SK-N-SH treated with all-trans-retinoic acid at 6 μM for 48 hours (cell line): ENCODE data around the gene USP49.

Experiments used
- ARNTL ChIP-seq: fragments of 450-650 bp; formaldehyde crosslinking; IDR thresholded peaks from 2 replicates; pipeline ENCODE4 v1.5.0; 2020; ENCODE audit warnings: low read depth, mild to moderate bottlenecking, moderate library complexity, borderline replicate concordance
- CREB5 ChIP-seq: fragments of 250-450 bp; sonication (Bioruptor Pico); IDR thresholded peaks from 2 replicates; pipeline ENCODE4 v1.5.1; 2020; ENCODE audit warnings: low read depth, mild to moderate bottlenecking, moderate library complexity
- CSDC2 ChIP-seq: fragments of 250-450 bp; sonication (Bioruptor Pico); IDR thresholded peaks from 2 replicates; pipeline ENCODE4 v1.5.0; 2020; ENCODE audit warnings: mild to moderate bottlenecking, moderate library complexity
- ISL1 ChIP-seq: fragments of 250-450 bp; sonication (Bioruptor Pico); IDR thresholded peaks from 2 replicates; pipeline ENCODE4 v2.1.2; 2022; ENCODE audit warnings: mild to moderate bottlenecking, moderate library complexity
- POU6F1 ChIP-seq: fragments of 250-450 bp; sonication (Bioruptor Pico); IDR thresholded peaks from 2 replicates; pipeline ENCODE4 v1.8.0; 2021; ENCODE audit warnings: low read depth, mild to moderate bottlenecking, moderate library complexity, borderline replicate concordance
- PPARA ChIP-seq: fragments of 250-450 bp; sonication (Bioruptor Pico); IDR thresholded peaks from 2 replicates; pipeline ENCODE4 v1.5.0; 2020; ENCODE audit warnings: mild to moderate bottlenecking, borderline replicate concordance
- RARB ChIP-seq: fragments of 250-450 bp; sonication (Bioruptor Pico); IDR thresholded peaks from 2 replicates; pipeline ENCODE4 v1.8.0; 2021; ENCODE audit warnings: mild to moderate bottlenecking, moderate library complexity
- ZC3H10 ChIP-seq: fragments of 250-450 bp; sonication (Bioruptor Pico); IDR thresholded peaks from 2 replicates; pipeline ENCODE4 v1.5.1; 2021; ENCODE audit warnings: mild to moderate bottlenecking, moderate library complexity
- ZFP3 ChIP-seq: fragments of 250-450 bp; sonication (Bioruptor Pico); IDR thresholded peaks from 2 replicates; pipeline ENCODE4 v1.5.0; 2020; ENCODE audit warnings: mild to moderate bottlenecking, moderate library complexity
- ZFP30 ChIP-seq: fragments of 450-650 bp; formaldehyde crosslinking; IDR thresholded peaks from 2 replicates; pipeline ENCODE4 v1.5.0; 2022; ENCODE audit warnings: mild to moderate bottlenecking, moderate library complexity
- ZNF565 ChIP-seq: fragments of 450-650 bp; formaldehyde crosslinking; conservative IDR thresholded peaks from 2 replicates; pipeline ENCODE4 v1.5.0; 2020; ENCODE audit warnings: low read depth, mild to moderate bottlenecking, moderate library complexity
- ZNF70 ChIP-seq: fragments of 450-650 bp; formaldehyde crosslinking; IDR thresholded peaks from 2 replicates; pipeline ENCODE4 v1.5.0; 2020; ENCODE audit warnings: mild to moderate bottlenecking, moderate library complexity
- TF ChIP-seq, protein P1 (sequence below): fragments of 250-450 bp; sonication (Bioruptor Pico); IDR thresholded peaks from 2 replicates; pipeline ENCODE4 v1.5.0; 2020; ENCODE audit warnings: mild to moderate bottlenecking, moderate library complexity

DNA sequence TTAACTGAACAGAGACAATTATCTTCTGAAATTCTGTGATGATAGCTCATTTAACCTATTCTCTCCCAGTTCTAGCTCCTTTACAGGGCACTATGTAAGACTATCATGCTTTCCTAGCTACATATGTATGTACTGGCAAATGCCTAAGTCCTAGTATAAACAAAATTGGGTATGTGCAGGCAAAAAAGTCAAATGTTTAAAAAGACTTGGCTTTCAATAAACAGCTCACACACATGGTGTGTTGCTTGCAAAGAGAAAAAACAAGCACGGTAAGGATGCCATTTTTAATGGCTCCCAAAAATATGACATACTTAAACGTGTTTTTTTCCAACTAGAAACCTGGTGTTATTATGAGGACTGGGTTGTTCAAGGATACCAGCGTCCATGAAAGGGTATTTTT, 62.9 kb downstream of the USP49 start:
- TF ChIP-seq CREB5 (CRISPR knock-in tag) (no peak), ARNTL (CRISPR knock-in tag) (no peak), PPARA (CRISPR knock-in tag) (no peak), ISL1 (CRISPR knock-in tag) (no peak), ZC3H10 (CRISPR knock-in tag) (no peak), ZNF565 (CRISPR knock-in tag) (no peak), ZFP3 (no peak), ZFP30 (CRISPR knock-in tag) (no peak), CSDC2 (CRISPR knock-in tag) (no peak), RARB (no peak), POU6F1 (CRISPR knock-in tag) (no peak), ZNF70 (no peak)
- TF ChIP-seq, protein P1, sequence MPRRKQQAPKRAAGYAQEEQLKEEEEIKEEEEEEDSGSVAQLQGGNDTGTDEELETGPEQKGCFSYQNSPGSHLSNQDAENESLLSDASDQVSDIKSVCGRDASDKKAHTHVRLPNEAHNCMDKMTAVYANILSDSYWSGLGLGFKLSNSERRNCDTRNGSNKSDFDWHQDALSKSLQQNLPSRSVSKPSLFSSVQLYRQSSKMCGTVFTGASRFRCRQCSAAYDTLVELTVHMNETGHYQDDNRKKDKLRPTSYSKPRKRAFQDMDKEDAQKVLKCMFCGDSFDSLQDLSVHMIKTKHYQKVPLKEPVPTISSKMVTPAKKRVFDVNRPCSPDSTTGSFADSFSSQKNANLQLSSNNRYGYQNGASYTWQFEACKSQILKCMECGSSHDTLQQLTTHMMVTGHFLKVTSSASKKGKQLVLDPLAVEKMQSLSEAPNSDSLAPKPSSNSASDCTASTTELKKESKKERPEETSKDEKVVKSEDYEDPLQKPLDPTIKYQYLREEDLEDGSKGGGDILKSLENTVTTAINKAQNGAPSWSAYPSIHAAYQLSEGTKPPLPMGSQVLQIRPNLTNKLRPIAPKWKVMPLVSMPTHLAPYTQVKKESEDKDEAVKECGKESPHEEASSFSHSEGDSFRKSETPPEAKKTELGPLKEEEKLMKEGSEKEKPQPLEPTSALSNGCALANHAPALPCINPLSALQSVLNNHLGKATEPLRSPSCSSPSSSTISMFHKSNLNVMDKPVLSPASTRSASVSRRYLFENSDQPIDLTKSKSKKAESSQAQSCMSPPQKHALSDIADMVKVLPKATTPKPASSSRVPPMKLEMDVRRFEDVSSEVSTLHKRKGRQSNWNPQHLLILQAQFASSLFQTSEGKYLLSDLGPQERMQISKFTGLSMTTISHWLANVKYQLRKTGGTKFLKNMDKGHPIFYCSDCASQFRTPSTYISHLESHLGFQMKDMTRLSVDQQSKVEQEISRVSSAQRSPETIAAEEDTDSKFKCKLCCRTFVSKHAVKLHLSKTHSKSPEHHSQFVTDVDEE (CRISPR knock-in tag) = no peak
